Stimulated activated CD4-positive, alpha-beta T cell treated with anti-CD3 and anti-CD28 coated beads, Interleukin-15, amount 100 ng/mL, for 24 hours (primary cell): ENCODE measurements around the gene TMEM256.
"Not testable (repeated sequence)": the region's sequence is repeated elsewhere in the genome, so short reads cannot be mapped to it uniquely, and the experiment has no call there.

Experiments
- DNase-seq: peaks from one replicate; pipeline ENCODE4 v3.0.0-alpha.2; 2020

Gene TMEM256

DNA sequence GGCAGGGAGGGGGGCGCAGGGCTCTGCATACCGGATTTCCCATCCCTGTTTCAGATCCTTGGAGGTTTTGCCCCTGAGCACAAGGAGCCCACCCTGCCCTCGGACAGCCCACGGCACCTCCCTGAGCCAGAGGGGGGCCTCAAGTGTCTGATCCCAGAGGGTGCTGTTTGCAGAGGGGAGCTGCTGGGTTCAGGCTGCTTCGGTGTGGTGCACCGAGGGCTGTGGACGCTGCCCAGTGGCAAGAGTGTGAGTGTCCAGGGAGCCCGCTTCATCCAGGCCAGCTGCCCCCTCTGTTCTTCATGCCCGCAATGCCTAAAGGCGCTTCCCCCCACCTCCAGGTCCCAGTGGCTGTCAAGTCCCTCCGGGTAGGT is 20.5 kb downstream of the TMEM256 start:
- no peak for DNase-seq

- no peak for DNase-seq
Measured at GRCh38 chr17:7382901-7383300, 21.0 kb downstream of the TMEM256 start.

DNA sequence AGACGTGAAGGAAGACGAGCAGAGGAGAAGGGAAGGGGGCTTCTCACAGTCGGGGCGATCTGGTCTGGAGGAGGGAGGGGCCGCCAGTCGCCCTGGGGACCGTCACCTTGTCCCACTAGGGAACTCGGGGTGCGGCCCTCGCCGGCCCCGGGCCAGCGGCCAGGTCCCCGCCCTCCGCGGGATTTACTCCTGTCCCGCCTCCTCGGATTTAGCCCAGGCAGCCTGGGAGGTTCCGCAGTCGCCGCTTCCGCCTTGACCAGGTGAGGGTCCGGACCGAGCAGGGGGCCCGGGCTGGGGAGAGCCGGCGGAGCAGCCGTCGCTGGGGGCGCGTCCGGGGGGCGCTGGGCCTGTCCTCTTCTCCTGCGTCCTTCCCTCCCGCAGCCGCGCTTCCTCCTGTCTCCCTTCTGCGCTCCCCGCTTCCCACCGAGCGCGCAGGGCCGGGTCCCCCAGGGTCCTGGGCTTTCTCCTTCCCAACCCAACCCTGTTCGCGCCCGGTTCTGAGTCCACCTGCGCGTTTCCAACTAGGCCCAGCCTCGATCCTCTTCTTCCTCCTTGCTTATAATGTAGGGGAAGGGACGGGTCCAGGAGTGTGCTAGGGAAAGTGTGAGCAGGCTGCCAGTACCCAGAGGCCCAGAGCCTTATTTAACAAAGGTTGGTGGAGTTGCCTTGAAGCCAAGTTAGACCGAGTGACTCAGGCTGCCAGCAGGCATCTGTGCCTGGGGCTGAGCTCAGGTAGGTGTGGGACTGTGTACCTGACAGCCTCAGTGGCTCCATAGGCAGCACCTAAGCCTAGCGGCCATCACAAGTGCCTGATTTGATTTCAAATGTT is 22.8 kb downstream of the TMEM256 start, which contains the start of gene TNK1:
TNK1 (plus strand) TSS at position 235 of the 829 bp plus-strand sequence. CDS start 1,838 bp downstream, outside the sequence.
- no peak for DNase-seq

DNA sequence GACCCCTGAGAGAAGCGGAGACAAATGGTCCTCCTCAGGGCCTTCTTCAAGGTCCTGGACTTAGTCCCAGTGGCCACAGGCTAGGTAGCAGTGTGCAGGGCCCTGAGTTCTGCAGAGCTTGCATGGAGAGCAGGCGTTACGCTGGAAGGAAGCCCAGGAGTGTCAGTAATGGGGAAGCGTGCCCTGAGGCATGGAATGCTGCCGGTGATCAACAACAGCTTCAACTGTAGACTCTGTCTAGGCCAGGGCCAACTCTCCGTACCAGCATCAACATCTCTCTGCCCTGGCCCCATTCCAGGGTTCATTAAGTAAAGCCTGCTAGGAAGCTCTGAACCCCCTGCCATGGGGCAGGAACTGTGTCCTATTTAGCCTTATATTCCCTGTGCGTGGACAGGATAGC is 23.6 kb downstream of the TMEM256 start:
- DNase-seq, result no peak

GRCh38 chr17:7379134-7379533 is 24.8 kb downstream of the TMEM256 start:
- DNase-seq, result no peak

DNA sequence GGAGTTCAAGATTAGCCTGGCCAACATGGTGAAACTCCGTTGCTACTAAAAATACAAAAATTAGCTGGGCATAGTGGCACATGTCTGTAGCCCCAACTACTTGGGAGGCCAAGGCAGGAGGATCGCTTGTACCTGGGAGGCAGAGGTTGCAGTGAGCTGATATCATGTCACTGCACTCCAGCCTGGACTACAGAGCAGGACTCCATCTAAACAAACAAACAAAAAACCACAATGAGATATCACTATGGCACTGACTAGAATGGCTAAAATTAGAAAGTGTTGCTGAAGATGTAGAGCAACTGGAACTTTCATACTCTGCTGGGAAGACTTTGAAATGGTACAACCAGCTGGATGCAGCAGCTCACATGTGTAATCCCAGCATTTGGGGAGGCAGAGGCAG is 29.5 kb downstream of the TMEM256 start:
- DNase-seq, result no peak

DNA sequence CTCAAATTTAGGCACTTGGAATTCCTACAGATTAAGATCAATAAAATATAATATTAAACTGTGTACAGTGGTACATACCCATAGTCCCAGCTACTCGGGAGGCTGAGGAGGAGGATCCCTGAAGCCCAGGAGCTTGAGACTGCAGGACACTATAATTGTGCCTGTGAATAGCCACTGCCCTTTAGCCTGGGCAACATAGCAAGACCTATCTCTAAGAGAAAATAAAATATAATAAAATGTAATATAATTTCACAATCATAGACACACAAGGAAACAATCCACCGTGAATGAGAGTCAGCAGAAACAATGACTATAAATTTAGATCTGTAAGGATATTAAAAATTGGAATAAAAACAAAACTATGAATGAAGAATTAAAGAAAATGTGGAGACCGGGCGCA is 33.0 kb downstream of the TMEM256 start:
- no peak for DNase-seq

DNA sequence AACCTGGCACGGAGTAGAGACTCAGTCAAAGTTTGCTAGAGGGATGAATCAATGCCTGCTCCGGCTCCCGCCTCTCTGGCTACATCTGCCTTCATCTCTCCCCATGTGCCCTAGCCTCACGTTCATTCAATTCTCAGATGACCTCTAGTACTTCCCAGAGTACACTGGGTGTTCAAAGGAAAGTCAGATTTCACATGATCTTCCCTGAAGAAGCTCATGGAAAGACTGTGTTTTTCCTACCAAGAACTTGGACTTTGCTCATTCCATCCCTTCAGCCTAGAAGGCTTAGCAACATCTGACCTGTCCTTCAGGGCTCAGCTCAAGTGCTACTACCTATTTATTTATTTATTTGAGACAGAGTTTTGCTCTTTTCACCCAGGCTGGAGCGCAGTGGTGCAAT is 34.1 kb downstream of the TMEM256 start:
- DNase-seq, result no peak

GRCh38 chr17:7368599-7368994 is 35.3 kb downstream of the TMEM256 start:
- not testable (repeated sequence) for DNase-seq

GRCh38 chr17:7367918-7368598 is 35.8 kb downstream of the TMEM256 start:
- no peak for DNase-seq

DNA sequence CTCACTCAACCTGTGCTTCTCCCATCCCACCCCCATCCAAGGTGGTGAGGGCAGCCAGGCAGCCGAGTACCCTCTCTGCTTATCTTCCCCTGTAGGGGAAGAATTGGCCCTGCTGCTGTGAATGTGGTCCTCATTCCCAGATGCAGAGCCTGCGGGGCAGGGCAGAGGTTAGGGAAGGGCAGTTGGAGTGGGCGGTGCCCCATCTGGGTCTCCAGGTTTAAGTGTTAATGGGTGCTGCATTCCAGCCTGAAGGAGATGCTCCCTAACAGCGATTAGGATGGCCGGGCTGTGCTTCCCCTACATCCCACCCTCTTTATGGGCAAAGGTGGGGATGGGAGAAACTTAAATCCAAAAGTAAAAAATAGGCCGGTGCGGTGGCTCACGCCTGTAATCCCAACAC is 36.8 kb downstream of the TMEM256 start:
- DNase-seq, result no peak

- not testable (repeated sequence) for DNase-seq
Measured at GRCh38 chr17:7365963-7366362, 37.9 kb downstream of the TMEM256 start.

DNA sequence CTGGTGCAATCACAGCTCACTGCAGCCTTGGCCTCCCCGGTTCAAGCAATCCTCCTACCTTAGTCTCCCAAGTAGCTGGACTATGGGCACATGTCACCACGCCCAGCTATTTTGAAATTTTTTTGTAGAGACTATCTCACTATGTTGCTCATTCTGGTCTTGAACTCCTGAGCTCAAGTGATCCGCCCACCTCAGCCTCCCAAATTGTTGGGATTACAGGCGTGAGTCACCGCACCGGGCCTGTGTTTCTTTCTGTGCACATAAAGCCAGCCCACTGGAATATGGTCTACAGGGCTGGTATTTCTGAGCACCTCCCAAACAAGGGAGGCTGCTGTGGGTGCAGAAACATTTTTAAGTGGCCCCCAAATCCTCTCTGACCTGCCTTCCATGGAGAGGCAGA is 40.6 kb downstream of the TMEM256 start:
- DNase-seq, result no peak

DNA sequence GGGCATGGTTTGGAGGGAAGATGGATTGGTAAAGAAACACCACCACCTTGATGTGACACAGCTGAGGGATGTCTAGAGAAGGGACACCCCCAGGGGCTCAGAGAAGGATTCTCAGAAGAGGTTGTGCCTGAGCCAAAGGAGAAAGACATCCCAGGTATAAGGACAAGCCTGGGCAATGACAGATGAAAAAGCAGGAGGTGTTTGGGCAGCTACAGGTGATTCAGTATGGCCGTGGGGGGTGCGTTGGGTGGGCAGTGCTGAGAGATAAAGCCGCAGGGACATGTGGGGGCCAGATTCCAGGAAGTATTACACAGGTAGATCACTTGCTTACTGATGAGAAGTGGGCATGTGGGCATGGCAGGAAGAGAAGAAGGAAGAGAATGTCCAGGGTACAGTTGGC is 42.0 kb downstream of the TMEM256 start:
- no peak for DNase-seq

DNA sequence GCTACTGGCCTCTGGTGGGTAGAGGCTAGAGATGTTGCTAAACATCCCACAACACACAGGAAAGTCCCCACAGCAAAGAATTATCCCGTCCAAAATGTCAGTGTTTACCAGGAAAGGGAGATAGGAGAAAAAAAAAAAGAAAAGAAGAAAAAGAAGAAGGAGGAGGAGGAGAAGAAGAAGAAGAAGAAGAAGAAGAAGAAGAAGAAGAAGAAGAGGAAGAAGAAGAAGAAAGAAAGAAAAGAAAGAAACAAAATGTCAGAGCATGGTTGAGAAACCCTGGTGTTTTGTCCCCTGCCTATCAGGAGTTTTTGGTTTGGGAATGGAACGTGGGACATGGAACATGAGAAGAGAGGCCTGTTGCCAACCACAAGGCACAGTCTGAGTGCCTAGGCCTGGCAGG is 46.5 kb downstream of the TMEM256 start:
- DNase-seq, result no peak

GRCh38 chr17:7356756-7357155 is 47.1 kb downstream of the TMEM256 start:
- no peak for DNase-seq

DNA sequence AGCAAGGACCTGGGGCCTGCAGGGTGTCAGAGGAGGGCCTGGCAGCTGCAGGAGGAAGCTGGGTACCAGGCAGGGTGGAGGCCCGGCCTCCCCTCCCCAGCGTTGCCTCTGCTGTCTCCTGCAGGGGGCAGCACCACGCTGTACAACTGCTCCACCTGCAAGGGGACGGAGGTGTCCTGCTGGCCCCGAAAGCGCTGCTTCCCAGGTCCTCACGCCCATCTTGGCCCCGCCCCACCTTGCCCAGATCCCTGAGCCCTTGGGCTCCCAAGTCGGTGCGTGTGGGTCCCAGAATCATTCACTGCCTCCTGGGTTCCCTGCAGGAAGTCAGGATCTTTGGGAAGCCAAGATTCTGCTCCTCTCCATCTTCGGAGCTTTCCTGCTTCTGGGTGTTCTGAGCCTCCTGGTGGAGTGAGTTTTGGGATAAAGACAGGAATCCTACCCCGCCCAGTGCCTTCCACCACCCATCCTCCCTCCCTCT is 47.8 kb downstream of the TMEM256 start:
- DNase-seq, result peak; percentile 90

GRCh38 chr17:7355573-7355972 is 48.3 kb downstream of the TMEM256 start:
- DNase-seq, result no peak

GRCh38 chr17:7355053-7355452 is 48.8 kb downstream of the TMEM256 start, which contains the start of gene TMEM95:
TSS of gene TMEM95 (plus strand) at chr17:7355156. CDS start at chr17:7355205, 49 bp downstream.
- no peak for DNase-seq

GRCh38 chr17:7354262-7354843 is 49.5 kb downstream of the TMEM256 start:
- DNase-seq, result peak; percentile 41
